ENCODE data around the gene COL23A1. TPM values are rescaled to one million over a fixed set of nuclear protein-coding genes. Genes with fewer than 3 reads are reported as not detected.

COL23A1 gene
- total and polyA plus RNA-seq, 2 of the 13 experiments (the other 11 are each of a cell fraction or from before 2014, with no cell fraction given): not detected

DNA sequence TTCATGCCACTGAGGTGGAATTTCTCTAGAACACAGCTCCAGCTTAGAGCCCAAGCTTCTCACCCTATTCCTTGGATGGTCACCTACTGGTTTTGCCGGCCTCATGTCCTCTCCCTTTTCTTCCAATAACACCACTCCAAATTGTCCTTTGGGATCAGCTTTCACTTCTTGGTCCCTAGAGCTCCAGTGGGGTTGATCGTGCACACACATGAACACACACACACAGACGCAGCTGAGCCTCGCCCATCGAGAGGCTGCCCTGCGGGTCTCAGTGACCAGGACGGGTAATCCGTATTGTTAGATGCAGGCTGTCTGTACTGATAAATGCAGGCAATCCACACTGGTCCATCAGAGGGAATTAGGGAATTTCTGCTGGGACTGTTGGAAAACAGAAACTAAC lies 6.9 kb downstream of the COL23A1 start:
- Histone ChIP-seq H3K79me2 (ENCODE audit: insufficient read depth, low read length) (no peaks in the 10 kb centered on the region), H3K4me3 (replicated peaks in 1 of 3; ENCODE audit: insufficient read depth in 1 of 3, low read depth in 2 of 3, low read length in 3 of 3) (no peak overlapping the region), H3K36me3 (replicated peaks in 1 of 2; ENCODE audit: control insufficient read depth in 1 of 2, insufficient read depth in 2 of 2, low read length in 2 of 2) (no peaks in the 10 kb centered on the region), H3K9me3 (ENCODE audit: low read length) (no peaks in the 10 kb centered on the region), H3K9ac (ENCODE audit: insufficient read depth, low read depth, low read length) (no peak overlapping the region), H3K4me1 (ENCODE audit: insufficient read depth, low read length) (no peaks in the 10 kb centered on the region), H4K20me1 (ENCODE audit: insufficient read depth, low read length) (no peaks in the 10 kb centered on the region), H2AFZ (ENCODE audit: low read length) (no peak overlapping the region), H3K27me3 (ENCODE audit: control insufficient read depth in 1 of 2, insufficient read depth in 2 of 2, low read length in 2 of 2) (peaks cover 0 to 34% of the 10 kb centered on the region in 2 experiments; a peak in 3 of 5 replicates), H3K27ac (ENCODE audit: extremely low read length, insufficient read depth, low read length) (no peak overlapping the region), H3K4me2 (ENCODE audit: low read depth, low read length) (no peak overlapping the region)
- in situ Hi-C loops (cut with HindIII; ENCODE audit: extremely low pct_ligation_motif_present, low pct_unique_long_range_greater_than_20kb) (no loop called here), intact Hi-C loops (cut with micrococcal nuclease; ENCODE audit: unreplicated experiment) (no loop called here)
- CTCF ChIA-PET (ENCODE audit: low intra/inter-chr PET ratio, low total read pairs): no interaction called here
- TF ChIP-seq HOXA7 (CRISPR knock-in tag; IDR thresholded peaks at IDR 0.05): no peak
- FAIRE-seq (no peak), ATAC-seq (no peak), DNase-seq (ENCODE audit: low spot score) (no peak)
- WGBS (ENCODE audit: low lambda C conversion rate): 51% methylated on average over 8 of the region's 8 CpGs
- BruUV-seq (replicated peaks): no TSS peak
- POLR2A ChIA-PET: no interaction called here

DNA sequence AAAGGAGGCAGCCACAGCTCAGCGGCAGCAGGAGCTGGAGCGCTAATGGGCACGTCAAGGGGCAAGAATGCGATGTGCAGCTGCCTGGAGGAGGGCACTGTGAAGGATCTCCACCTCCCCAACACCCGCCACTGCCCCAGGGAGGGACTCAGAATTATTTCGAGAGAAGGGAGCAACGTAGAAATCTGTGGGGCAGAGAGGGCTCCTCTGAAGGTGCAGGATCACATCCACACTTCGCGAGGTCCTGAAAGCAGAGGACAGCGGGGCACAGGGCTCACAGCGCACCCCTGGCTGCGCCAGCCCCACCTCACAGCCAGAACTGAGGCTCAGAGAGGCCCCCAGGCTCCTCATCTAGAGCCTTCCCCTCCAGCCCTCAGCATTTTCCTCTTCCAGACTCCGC lies 7.9 kb downstream of the COL23A1 start:
- no peak for DNase-seq (ENCODE audit: low spot score)
- Histone ChIP-seq H3K27me3 (ENCODE audit: control insufficient read depth in 1 of 2, insufficient read depth in 2 of 2, low read length in 2 of 2) (peaks cover 1 to 30% of the 10 kb centered on the region in 2 experiments; a peak in 4 of 5 replicates), H3K9ac (ENCODE audit: insufficient read depth, low read depth, low read length) (no peak overlapping the region), H3K27ac (ENCODE audit: extremely low read length, insufficient read depth, low read length) (no peak overlapping the region), H3K4me3 (replicated peaks in 1 of 3; ENCODE audit: insufficient read depth in 1 of 3, low read depth in 2 of 3, low read length in 3 of 3) (no peak overlapping the region), H3K36me3 (replicated peaks in 1 of 2; ENCODE audit: control insufficient read depth in 1 of 2, insufficient read depth in 2 of 2, low read length in 2 of 2) (no peaks in the 10 kb centered on the region), H3K4me2 (ENCODE audit: low read depth, low read length) (no peak overlapping the region), H3K4me1 (ENCODE audit: insufficient read depth, low read length) (no peaks in the 10 kb centered on the region), H2AFZ (ENCODE audit: low read length) (no peak overlapping the region), H3K9me3 (ENCODE audit: low read length) (no peaks in the 10 kb centered on the region), H4K20me1 (ENCODE audit: insufficient read depth, low read length) (no peaks in the 10 kb centered on the region), H3K79me2 (ENCODE audit: insufficient read depth, low read length) (no peaks in the 10 kb centered on the region)
- POLR2A ChIA-PET: no interaction called here
- intact Hi-C loops (cut with micrococcal nuclease; ENCODE audit: unreplicated experiment): no loop called here
- FAIRE-seq: no peak
- CTCF ChIA-PET (ENCODE audit: low intra/inter-chr PET ratio, low total read pairs): no interaction called here
- in situ Hi-C loops (cut with HindIII; ENCODE audit: extremely low pct_ligation_motif_present, low pct_unique_long_range_greater_than_20kb): no loop called here
- no TSS peak for BruUV-seq (replicated peaks)
- no peak for ATAC-seq
- WGBS (ENCODE audit: low lambda C conversion rate): 46% methylated on average over 6 of the region's 13 CpGs
- TF ChIP-seq AHDC1 (CRISPR knock-in tag; IDR thresholded peaks at IDR 0.05; ENCODE audit: borderline replicate concordance) (no peak), FOXM1 (CRISPR knock-in tag; IDR thresholded peaks at IDR 0.05) (no peak), RFXAP (CRISPR knock-in tag; IDR thresholded peaks at IDR 0.05; ENCODE audit: borderline replicate concordance) (no peak), SMAD3 (CRISPR knock-in tag; IDR thresholded peaks at IDR 0.05) (no peak), ZFP36L2 (CRISPR knock-in tag; IDR thresholded peaks at IDR 0.05) (no peak), ZNF383 (CRISPR knock-in tag; IDR thresholded peaks at IDR 0.05; ENCODE audit: borderline replicate concordance) (no peak)
- TF ChIP-seq, protein P1, sequence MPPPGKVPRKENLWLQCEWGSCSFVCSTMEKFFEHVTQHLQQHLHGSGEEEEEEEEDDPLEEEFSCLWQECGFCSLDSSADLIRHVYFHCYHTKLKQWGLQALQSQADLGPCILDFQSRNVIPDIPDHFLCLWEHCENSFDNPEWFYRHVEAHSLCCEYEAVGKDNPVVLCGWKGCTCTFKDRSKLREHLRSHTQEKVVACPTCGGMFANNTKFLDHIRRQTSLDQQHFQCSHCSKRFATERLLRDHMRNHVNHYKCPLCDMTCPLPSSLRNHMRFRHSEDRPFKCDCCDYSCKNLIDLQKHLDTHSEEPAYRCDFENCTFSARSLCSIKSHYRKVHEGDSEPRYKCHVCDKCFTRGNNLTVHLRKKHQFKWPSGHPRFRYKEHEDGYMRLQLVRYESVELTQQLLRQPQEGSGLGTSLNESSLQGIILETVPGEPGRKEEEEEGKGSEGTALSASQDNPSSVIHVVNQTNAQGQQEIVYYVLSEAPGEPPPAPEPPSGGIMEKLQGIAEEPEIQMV (CRISPR knock-in tag; IDR thresholded peaks at IDR 0.05; ENCODE audit: low read depth): no peak
